HT-29 (cell line): ENCODE results near the gene PSMD8. TPM values are rescaled to one million over a fixed set of nuclear protein-coding genes. Genes with fewer than 3 reads are reported as not detected.

Source experiments
- DNase-seq: peaks from one replicate; pipeline ENCODE4 v3.0.0-alpha.2; 2015; ENCODE audit warnings: low spot score
- total RNA-seq: library from RNA; depleted of rRNA; stranded (reverse); fragments of >200 nt; shearing (Covaris generic); gene quantifications from 2 replicates; pipeline ENCODE4 v1.2.3, GENCODE V29; 2014

PSMD8 gene
- total RNA-seq, 1 experiment from 2014 or later: 640 TPM

GRCh38 chr19:38386971-38387549, 12.7 kb downstream of the PSMD8 start:
- DNase-seq: no peak

GRCh38 chr19:38387550-38388348, 13.4 kb downstream of the PSMD8 start, which contains the start of gene GGN:
TSS of gene GGN (minus strand) at chr19:38388034. CDS start at chr19:38387261, 773 bp downstream.
- DNase-seq: peak; percentile 97

- no peak for DNase-seq
Measured at GRCh38 chr19:38388349-38389100, 14.2 kb downstream of the PSMD8 start, which contains the start of gene SPRED3. TSS of gene SPRED3 (plus strand) at chr19:38388697. CDS start at chr19:38390303, 1,606 bp downstream.

- no peak for DNase-seq
Measured at GRCh38 chr19:38389101-38389925, 14.9 kb downstream of the PSMD8 start.

GRCh38 chr19:38389957-38390924, 15.9 kb downstream of the PSMD8 start:
- DNase-seq: no peak

- DNase-seq: no peak
Measured at GRCh38 chr19:38391911-38392464, 17.6 kb downstream of the PSMD8 start.

GRCh38 chr19:38392707-38393308, 18.4 kb downstream of the PSMD8 start:
- DNase-seq: peak; percentile 65

GRCh38 chr19:38394488-38394887, 20.1 kb downstream of the PSMD8 start:
- no peak for DNase-seq

GRCh38 chr19:38395381-38396114, 21.2 kb downstream of the PSMD8 start:
- DNase-seq: no peak

GRCh38 chr19:38399081-38399480, 24.7 kb downstream of the PSMD8 start:
- DNase-seq: no peak

- no peak for DNase-seq
Measured at GRCh38 chr19:38399537-38399936, 25.2 kb downstream of the PSMD8 start.

GRCh38 chr19:38400361-38400760, 26.0 kb downstream of the PSMD8 start:
- DNase-seq: no peak

GRCh38 chr19:38401148-38401547, 26.8 kb downstream of the PSMD8 start:
- peak; percentile 75 for DNase-seq

- DNase-seq: no peak
Measured at GRCh38 chr19:38402623-38402966, 28.2 kb downstream of the PSMD8 start.

GRCh38 chr19:38402967-38403674, 28.8 kb downstream of the PSMD8 start, which contains the start of gene FAM98C:
TSS of gene FAM98C (plus strand) at chr19:38403093. CDS start at chr19:38403154, 61 bp downstream.
- peak; percentile 100 for DNase-seq

GRCh38 chr19:38404858-38405257, 30.5 kb downstream of the PSMD8 start:
- DNase-seq: no peak

- DNase-seq: no peak
Measured at GRCh38 chr19:38405276-38405675, 30.9 kb downstream of the PSMD8 start.

GRCh38 chr19:38409631-38410133, 35.3 kb downstream of the PSMD8 start:
- peak; percentile 60 for DNase-seq
